Lower leg skin (tissue), 4 donors: ENCODE results near the gene CCDC92. TPM values are rescaled to one million over a fixed set of nuclear protein-coding genes. Genes with fewer than 3 reads are reported as not detected.

ENCODE experiments used
- DNase-seq, 2 donors: peaks; one replicate each; pipeline ENCODE4 v3.0.0-alpha.2; 2019; ENCODE audit warnings: low spot score in 2 of 2
- H3K4me3 ChIP-seq: fragments of 200-600 bp; sonication (generic); 2 replicates; pipeline ENCODE4 v1.5.1; 2017; ENCODE audit warnings: mild to moderate bottlenecking, low read depth; ENCODE audit not compliant: poor library complexity, severe bottlenecking
- POLR2A ChIP-seq, 2 donors: fragments of 450-650 bp; IDR thresholded peaks; one replicate each; pipeline ENCODE4 v1.6.1; 2016 to 2017; ENCODE audit warnings: antibody characterized with exemption in 2 of 2, mild to moderate bottlenecking in 1 of 2, moderate library complexity in 1 of 2
- WGBS, 2 donors: methylation state at CpG; one replicate each; pipeline ENCODE4 v1.1.5; 2018; 5-methylcytosine and 5-hydroxymethylcytosine counted together
- intact Hi-C: fragments of 100-400 bp; cut with DNase I; formaldehyde crosslinking; loops from one replicate; pipeline ENCODE4 v1.15.0; 2023; ENCODE audit warnings: low total_unique reads
- total RNA-seq, 4 donors: library from RNA; depleted of rRNA; stranded (reverse); fragments of >200 nt; gene quantifications; one replicate each; pipeline ENCODE4 v1.1.0, GENCODE V29; 2016
- TF ChIP-seq, protein P1 (sequence below), 3 donors: fragments of 450-650 bp; IDR thresholded peaks; one replicate each; pipeline ENCODE4 v1.5.1; 2016; ENCODE audit warnings: antibody characterized with exemption in 3 of 3, mild to moderate bottlenecking in 3 of 3, moderate library complexity in 2 of 3

Gene CCDC92
- total RNA-seq, 4 donors from 2014 or later, result 6.7 to 11.9 (median 10.1) TPM

DNA sequence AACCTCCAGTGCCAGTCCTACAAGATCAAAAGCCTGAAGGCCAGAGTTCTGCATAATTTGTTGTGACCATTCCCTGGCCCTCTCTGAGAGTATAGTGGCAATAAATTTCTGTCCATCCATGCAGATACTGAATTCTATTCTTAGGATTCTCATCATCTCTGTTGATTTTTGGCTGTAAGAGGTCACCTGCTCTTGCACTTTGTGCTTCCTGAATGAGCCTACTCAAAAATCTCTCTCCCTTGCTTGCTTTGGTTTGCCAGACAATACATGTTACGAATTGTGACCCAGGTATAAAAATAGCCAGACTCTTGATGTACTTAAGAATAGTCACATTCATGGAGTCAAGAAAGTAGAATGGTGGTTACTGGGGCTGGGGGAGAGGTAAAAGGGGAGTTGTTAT, 17.1 kb upstream of the CCDC92 start:
- no peak for TF ChIP-seq POLR2A (IDR thresholded peaks at IDR 0.05)
- TF ChIP-seq, protein P1, sequence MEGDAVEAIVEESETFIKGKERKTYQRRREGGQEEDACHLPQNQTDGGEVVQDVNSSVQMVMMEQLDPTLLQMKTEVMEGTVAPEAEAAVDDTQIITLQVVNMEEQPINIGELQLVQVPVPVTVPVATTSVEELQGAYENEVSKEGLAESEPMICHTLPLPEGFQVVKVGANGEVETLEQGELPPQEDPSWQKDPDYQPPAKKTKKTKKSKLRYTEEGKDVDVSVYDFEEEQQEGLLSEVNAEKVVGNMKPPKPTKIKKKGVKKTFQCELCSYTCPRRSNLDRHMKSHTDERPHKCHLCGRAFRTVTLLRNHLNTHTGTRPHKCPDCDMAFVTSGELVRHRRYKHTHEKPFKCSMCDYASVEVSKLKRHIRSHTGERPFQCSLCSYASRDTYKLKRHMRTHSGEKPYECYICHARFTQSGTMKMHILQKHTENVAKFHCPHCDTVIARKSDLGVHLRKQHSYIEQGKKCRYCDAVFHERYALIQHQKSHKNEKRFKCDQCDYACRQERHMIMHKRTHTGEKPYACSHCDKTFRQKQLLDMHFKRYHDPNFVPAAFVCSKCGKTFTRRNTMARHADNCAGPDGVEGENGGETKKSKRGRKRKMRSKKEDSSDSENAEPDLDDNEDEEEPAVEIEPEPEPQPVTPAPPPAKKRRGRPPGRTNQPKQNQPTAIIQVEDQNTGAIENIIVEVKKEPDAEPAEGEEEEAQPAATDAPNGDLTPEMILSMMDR (IDR thresholded peaks at IDR 0.05), result no peak
- no peak for DNase-seq
- intact Hi-C loops, result no loop called here
- 91% methylated on average over 1 of the region's 1 CpG for WGBS, 2 donors
- no peak overlapping the region for H3K4me3 ChIP-seq

DNA sequence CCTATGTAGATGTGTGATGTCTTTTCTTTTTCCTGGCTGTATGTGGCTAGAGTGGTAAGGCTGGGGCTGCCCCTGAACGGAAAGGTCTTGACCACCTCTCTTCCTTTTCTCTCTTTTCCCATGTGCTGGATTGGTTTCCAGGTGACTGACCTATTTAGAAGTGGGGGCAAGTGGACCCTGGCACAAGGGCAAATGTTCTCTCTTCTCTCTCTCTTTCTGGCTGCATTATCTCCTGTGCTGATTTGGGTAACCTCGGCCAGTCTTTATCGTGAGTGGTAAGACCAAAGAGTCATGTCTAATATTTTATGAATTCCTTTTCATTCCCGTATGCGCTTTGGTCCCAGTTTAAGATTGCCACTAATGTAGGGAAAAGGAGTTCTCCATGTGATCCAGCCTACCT, 16.5 kb upstream of the CCDC92 start:
- no peak for DNase-seq
- TF ChIP-seq, protein P1 (IDR thresholded peaks at IDR 0.05), result no peak
- TF ChIP-seq POLR2A (IDR thresholded peaks at IDR 0.05), result no peak
- intact Hi-C loops, result no loop called here
- H3K4me3 ChIP-seq, result no peak overlapping the region
- WGBS, 2 donors, result 96 to 97% methylated on average over 5 of the region's 5 CpGs

DNA sequence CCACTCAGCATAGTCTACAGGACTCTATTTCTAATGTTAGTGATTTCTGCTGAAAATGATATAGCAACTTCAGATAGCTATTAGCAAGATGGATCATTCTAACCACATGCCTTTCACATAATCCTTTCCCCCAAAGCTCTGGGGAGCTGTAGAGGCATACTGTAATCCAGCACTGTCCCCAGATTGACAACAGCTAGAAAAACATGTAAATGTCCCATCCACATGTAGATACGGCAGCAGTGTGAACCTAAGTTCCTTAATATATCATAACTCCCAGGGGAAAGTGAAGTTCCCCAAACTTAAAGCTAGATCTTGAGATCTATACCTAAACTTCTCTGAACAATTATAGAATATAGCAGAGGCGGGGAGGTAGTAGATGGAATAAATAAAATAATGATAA, 14.4 kb upstream of the CCDC92 start:
- intact Hi-C loops, result no loop called here
- no peak overlapping the region for H3K4me3 ChIP-seq
- TF ChIP-seq POLR2A (IDR thresholded peaks at IDR 0.05), result no peak
- TF ChIP-seq, protein P1 (IDR thresholded peaks at IDR 0.05), result no peak
- no peak for DNase-seq
- WGBS, 2 donors, result 85 to 91% methylated on average over 2 of the region's 2 CpGs

DNA sequence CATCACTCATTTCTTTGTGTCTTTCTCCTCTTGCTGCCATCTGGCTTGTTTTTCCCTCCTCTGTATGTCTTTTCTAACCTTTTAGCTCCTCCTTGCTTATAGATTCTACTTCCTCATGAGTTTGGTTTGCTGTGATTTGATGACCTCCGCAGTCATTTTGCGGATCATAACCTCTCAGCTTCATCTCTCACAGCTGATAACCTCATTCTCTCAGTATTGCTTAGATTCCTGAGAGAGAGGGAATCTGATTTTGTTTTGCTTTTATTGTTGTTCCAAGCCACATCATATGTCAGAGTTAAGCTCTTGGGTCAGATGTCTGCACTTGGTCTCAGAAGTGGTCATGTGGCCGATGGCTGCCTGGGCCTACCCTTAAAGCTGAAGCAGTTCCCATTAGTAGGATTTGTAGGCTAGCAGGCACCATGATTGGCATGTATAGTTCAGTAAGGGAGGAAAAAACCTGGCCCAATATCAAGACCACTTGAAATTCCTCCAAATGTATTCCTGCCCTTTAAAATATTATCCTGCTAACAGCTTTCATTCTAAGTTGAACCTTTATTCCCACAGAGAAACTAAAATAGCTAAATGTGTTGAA, 13.8 kb upstream of the CCDC92 start:
- no peak for DNase-seq
- TF ChIP-seq, protein P1 (IDR thresholded peaks at IDR 0.05), result no peak
- TF ChIP-seq POLR2A (IDR thresholded peaks at IDR 0.05), result no peak
- intact Hi-C loops, result no loop called here
- no peak overlapping the region for H3K4me3 ChIP-seq
- 80 to 83% methylated on average over 3 of the region's 3 CpGs for WGBS, 2 donors

DNA sequence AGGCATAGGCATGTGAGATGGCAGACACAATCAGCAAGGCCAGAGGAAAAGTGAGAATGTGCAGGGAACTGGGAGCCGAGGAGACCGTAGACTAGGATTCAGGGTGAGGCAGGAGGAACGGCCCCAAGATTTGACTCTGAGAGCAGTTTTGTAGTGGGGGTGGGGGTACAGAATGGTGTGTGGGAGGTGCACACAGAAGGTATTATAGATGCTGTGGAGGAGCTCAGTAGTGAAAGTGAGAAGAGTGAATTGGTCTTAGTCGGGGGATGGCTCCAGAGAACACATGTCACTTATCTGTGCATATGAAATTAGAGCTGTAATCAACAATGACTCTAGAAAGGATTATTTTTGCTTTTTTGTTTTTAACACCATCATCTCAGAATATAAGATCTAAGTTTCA, 12.3 kb upstream of the CCDC92 start:
- intact Hi-C loops, result no loop called here
- H3K4me3 ChIP-seq, result no peak overlapping the region
- no peak for DNase-seq
- 91 to 95% methylated on average over 4 of the region's 4 CpGs for WGBS, 2 donors
- TF ChIP-seq, protein P1 (IDR thresholded peaks at IDR 0.05), result no peak
- TF ChIP-seq POLR2A (IDR thresholded peaks at IDR 0.05), result no peak
